ENCODE results near the gene ROBO3.

DNA sequence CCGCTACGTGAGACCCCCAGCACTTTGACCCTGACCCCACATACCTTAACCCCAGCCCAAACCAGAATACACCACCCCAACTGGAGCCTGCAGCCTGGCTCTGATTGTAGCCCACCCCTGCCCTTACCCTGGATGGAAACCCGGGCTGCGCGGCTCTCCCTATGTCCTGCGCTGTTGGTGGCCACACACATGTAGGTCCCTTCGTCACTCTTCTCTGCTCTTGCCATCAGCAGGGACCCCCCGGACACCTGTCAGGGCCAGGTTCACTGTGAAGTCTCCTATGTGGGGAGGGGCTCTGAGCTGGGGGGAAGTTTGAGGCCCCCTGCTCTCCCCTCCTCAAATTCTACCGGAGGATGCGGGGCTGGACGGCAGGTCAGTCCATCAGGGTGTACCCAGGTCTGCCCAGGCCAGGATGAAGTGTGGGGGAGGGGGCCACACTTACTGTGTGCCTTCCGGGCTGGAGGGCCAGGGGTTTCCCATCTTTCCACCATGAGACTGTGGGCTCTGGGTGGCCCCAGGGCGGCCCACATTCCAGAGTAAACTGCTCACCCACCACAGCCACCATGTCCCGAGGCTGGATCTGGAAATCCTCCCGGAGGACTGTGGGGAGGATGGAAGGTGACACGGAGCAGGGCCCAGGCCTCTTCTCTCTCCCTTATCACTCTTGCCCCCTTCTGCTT lies 31.0 kb downstream of the ROBO3 start:
- TF ChIP-seq, protein P1, sequence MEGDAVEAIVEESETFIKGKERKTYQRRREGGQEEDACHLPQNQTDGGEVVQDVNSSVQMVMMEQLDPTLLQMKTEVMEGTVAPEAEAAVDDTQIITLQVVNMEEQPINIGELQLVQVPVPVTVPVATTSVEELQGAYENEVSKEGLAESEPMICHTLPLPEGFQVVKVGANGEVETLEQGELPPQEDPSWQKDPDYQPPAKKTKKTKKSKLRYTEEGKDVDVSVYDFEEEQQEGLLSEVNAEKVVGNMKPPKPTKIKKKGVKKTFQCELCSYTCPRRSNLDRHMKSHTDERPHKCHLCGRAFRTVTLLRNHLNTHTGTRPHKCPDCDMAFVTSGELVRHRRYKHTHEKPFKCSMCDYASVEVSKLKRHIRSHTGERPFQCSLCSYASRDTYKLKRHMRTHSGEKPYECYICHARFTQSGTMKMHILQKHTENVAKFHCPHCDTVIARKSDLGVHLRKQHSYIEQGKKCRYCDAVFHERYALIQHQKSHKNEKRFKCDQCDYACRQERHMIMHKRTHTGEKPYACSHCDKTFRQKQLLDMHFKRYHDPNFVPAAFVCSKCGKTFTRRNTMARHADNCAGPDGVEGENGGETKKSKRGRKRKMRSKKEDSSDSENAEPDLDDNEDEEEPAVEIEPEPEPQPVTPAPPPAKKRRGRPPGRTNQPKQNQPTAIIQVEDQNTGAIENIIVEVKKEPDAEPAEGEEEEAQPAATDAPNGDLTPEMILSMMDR (IDR thresholded peaks at IDR 0.05), result no peak
- no peak for TF ChIP-seq POLR2A (IDR thresholded peaks at IDR 0.05)
